Tibial nerve (tissue), 4 donors: Measurements from ENCODE around the gene LTK.

Experiments used
- CTCF ChIP-seq, 5 experiments: fragments of 200-600 bp in 3 of 5; fragments of 450-650 bp in 2 of 5; sonication (generic) in 3 of 5; IDR thresholded peaks; one replicate each; pipeline ENCODE4 v1.5.1; 2016 to 2019; ENCODE audit warnings: antibody characterized with exemption in 5 of 5, mild to moderate bottlenecking in 3 of 5, moderate library complexity in 2 of 5
- EP300 ChIP-seq, 2 donors: sonication (generic); formaldehyde crosslinking; IDR thresholded peaks; one replicate each; pipeline ENCODE4 v1.6.1; 2017; ENCODE audit warnings: antibody characterized with exemption in 2 of 2, mild to moderate bottlenecking in 1 of 2
- POLR2A ChIP-seq, 2 donors: fragments of 450-650 bp; IDR thresholded peaks; one replicate each; pipeline ENCODE4 v1.6.1; 2017; ENCODE audit warnings: antibody characterized with exemption in 2 of 2, mild to moderate bottlenecking in 2 of 2, moderate library complexity in 2 of 2

- TF ChIP-seq CTCF (IDR thresholded peaks at IDR 0.05): no peak
- no peak for TF ChIP-seq POLR2A (IDR thresholded peaks at IDR 0.05)
- no peak for TF ChIP-seq EP300 (IDR thresholded peaks at IDR 0.05)
Observed at GRCh38 chr15:41482110-41482877, 31.3 kb downstream of the LTK start.
